ENCODE results near the gene MVD. TPM values are rescaled to one million over a fixed set of nuclear protein-coding genes. Genes with fewer than 3 reads are reported as not detected.

MVD gene
- total RNA-seq, 4 donors from 2014 or later: 27.0 to 32.4 (median 29.3) TPM

DNA sequence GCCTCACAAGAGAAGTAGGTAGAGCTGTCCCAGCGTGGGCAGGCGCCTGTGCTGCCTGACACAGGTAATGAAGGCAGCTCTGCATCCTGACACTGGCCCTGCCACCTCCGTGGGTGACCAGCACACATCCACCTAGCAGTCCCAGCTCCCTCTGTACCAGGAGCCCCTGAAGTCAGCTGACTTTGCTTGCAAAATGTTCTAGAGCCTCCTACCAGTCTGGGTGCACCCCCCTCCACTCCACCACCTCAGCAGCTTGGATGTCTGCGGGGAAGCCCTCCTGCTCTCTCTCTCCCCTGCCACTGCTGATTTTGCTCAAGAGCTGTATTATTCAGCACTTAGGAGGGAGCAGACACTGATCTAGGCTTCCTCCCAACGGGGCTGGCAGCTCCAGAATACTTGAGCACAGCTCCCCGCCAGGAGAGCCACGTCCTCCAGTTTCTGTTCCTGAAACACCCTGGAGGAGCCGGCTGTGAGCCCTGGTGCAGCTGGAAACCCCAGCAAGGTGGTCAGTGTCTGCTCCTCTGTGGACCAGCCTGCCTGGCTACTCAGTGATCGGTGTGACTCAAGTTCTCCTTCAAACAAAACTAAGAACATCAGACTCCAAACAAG, 42.3 kb upstream of the MVD start:
- intact Hi-C loops (cut with DNase I): loop anchor here (5.0 kb wide), 1 partner anchor 43 kb away; the partner anchor contains the start of gene MVD
- no peak for TF ChIP-seq POLR2AphosphoS5 (IDR thresholded peaks at IDR 0.05)
- no peak for TF ChIP-seq EP300 (IDR thresholded peaks at IDR 0.05)
- TF ChIP-seq POLR2A (IDR thresholded peaks at IDR 0.05; ENCODE audit: low read depth): no peak
- TF ChIP-seq, protein P1, sequence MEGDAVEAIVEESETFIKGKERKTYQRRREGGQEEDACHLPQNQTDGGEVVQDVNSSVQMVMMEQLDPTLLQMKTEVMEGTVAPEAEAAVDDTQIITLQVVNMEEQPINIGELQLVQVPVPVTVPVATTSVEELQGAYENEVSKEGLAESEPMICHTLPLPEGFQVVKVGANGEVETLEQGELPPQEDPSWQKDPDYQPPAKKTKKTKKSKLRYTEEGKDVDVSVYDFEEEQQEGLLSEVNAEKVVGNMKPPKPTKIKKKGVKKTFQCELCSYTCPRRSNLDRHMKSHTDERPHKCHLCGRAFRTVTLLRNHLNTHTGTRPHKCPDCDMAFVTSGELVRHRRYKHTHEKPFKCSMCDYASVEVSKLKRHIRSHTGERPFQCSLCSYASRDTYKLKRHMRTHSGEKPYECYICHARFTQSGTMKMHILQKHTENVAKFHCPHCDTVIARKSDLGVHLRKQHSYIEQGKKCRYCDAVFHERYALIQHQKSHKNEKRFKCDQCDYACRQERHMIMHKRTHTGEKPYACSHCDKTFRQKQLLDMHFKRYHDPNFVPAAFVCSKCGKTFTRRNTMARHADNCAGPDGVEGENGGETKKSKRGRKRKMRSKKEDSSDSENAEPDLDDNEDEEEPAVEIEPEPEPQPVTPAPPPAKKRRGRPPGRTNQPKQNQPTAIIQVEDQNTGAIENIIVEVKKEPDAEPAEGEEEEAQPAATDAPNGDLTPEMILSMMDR (IDR thresholded peaks at IDR 0.05): no peak
- H3K4me1 ChIP-seq: peaks cover 54 to 79% (median 73%) of the 10 kb centered on the region in 4 donors

DNA sequence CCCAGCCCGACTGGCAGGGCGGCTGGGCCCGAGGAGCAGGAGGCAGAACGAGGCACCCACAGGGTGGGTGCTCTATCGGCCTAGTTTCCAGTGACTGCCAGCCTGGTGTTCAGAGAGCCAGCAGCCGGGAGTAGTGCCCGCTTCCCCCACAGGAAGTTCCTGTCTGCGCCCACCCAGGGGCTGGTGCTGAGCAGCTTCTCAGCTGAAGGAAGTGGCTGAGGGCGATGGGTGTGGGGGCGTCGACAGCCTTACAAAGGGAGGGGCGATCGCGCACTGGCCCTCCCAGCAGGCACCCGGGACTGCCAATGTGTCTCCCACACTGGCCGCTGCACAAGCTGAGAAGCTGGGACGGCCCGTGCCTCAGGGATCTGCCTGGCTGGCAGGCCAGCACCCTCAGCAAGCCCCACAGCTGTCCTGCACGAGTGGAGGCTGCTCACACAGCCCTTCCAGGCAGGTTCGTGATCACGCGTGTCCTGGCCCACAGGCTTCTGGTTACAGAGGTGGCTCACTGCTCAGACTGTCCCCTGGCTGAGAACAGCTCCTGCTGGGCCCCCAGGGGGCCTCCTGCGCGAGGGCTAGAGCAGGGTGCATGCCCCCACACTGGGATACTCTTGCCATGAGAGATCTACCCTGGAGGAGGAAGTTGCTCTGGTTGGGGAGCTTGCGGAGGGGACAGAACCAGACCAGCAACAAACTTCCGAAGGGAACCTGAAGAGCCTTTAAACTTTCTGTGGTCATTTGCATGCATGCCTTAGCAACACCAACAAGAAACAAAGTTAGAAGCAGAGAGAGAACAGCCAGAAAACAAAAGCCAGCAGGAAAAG, 40.8 kb upstream of the MVD start:
- intact Hi-C loops (cut with DNase I): no loop called here
- Histone ChIP-seq H3K36me3 (peaks cover 0 to 43% (median 26%) of the 10 kb centered on the region in 4 donors), H3K9me3 (no peaks in the 10 kb centered on the region), H3K27me3 (no peaks in the 10 kb centered on the region), H3K27ac (replicated peaks in 1 of 4) (peak overlapping the region; percentile 43 to 94 (median 62)), H3K4me3 (peak overlapping the region in 3 of 4 donors; percentile 4 to 27 (median 7)), H3K4me1 (peaks cover 54 to 80% (median 78%) of the 10 kb centered on the region in 4 donors)
- 70% methylated on average over 7 of the region's 26 CpGs for WGBS
- no peak for DNase-seq (ENCODE audit: extremely low spot score)
- no peak for TF ChIP-seq EP300 (IDR thresholded peaks at IDR 0.05)
- no peak for TF ChIP-seq POLR2AphosphoS5 (IDR thresholded peaks at IDR 0.05)
- TF ChIP-seq, protein P1 (IDR thresholded peaks at IDR 0.05): no peak
- no peak for TF ChIP-seq POLR2A (IDR thresholded peaks at IDR 0.05; ENCODE audit: low read depth)

More for the DNA sequence above, 42.3 kb upstream of the MVD start:
- H3K27ac ChIP-seq (replicated peaks in 1 of 4): peak overlapping the region; percentile 83 to 94 (median 88)
- no peak for DNase-seq (ENCODE audit: extremely low spot score)
- H3K27me3 ChIP-seq: no peaks in the 10 kb centered on the region
- whole genome bisulfite sequencing: 28% methylated on average over 9 of the region's 9 CpGs
- H3K4me3 ChIP-seq: peak overlapping the region; percentile 82 to 99 (median 92)
- no peaks in the 10 kb centered on the region for H3K9me3 ChIP-seq
- H3K36me3 ChIP-seq: peaks cover 0 to 35% (median 18%) of the 10 kb centered on the region in 4 donors

DNA sequence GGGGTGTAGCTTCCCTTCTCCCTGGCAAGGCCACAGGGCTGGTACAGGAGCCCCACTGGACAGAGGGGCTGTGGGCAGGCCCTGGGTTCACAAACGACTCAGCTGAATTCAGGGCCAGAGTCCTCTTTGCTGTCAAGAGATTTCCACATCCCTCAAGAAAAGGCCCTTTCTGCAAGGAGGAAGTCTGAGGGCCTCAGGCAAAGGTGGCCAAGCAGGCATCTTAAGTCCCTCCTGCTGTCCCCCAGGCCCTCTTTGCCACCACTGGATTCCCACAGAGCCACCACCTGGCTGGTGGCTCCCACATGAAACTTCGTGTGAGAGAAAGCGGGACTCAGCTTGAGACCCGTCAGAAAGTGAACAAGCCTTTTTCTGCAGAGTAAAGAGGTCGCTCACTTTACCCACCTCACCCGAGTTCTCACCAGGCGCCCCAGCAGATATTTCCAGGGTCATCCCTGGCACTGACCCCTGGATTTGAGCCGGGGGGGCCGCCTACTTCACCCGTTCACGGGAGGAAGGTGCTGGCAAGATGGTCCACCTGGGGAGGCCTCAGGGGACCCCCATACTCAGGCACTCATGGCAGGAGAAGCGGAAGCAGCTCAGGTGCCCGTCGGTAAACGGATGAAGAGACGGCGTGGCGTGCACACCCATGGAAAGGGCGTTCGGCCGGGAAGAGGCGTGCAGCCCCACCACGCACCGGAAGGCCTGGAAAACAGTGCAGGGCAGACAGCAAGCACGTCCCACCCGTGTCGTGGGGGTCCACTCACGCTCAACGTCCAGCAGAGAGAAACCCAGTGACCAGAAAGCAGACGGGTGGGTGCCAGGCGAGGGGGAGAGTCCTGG, 39.7 kb upstream of the MVD start:
- no peak for TF ChIP-seq POLR2AphosphoS5 (IDR thresholded peaks at IDR 0.05)
- TF ChIP-seq, protein P1 (IDR thresholded peaks at IDR 0.05): no peak
- no peak for TF ChIP-seq POLR2A (IDR thresholded peaks at IDR 0.05; ENCODE audit: low read depth)
- TF ChIP-seq EP300 (IDR thresholded peaks at IDR 0.05): no peak
- Histone ChIP-seq H3K4me1 (peaks cover 54 to 72% (median 68%) of the 10 kb centered on the region in 4 donors), H3K27ac (replicated peaks in 1 of 4) (peak overlapping the region in 3 of 4 donors; percentile 46 to 66 (median 63)), H3K27me3 (no peaks in the 10 kb centered on the region), H3K9me3 (no peaks in the 10 kb centered on the region), H3K4me3 (peak overlapping the region in 2 of 4 donors; percentile 4), H3K36me3 (peaks cover 11 to 54% (median 37%) of the 10 kb centered on the region in 4 donors)
- intact Hi-C loops (cut with DNase I): no loop called here
- no peak for DNase-seq (ENCODE audit: extremely low spot score)
- 79% methylated on average over 15 of the region's 31 CpGs for WGBS

DNA sequence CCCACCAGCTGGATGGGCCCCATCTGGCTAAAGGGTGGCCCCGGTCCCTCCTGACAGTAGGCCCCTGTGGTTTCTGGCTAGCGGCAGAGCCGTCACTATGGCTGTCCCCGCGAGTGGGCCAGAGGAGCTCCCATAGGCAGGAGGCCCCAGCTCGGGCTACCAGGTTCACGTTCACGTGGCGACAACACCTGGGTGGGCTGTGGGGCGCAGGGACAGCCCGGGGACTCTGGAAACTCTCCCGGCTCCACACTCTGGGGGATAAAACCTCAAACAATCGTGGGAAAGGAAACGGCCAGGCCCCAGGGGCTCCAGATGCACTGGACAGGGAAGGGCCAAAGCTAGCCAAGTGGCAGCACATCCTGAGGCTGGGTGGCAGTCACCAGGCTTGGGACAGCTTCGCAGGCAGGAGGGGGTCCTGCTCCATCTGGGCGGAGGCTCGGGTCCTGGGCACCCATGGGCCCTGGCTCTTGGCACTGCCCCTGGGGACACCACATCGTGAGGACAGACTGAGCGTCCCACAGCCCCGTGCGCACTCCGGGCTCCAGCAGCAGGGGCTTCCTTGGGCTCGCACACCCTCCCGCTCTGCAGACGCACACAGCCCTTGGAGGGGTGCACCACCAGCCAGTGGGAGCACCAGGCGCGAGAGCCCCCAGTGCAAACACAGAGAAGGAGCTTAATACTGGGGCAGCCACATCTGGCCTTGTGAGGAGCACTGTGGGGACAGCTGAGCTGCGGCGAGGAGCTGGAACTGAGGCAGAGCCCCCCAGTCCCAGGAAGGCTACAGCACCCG, 38.9 kb upstream of the MVD start:
- Histone ChIP-seq H3K4me3 (peak overlapping the region in 2 of 4 donors; percentile 9 to 18), H3K36me3 (peaks cover 19 to 63% (median 45%) of the 10 kb centered on the region in 4 donors), H3K27me3 (no peaks in the 10 kb centered on the region), H3K9me3 (no peaks in the 10 kb centered on the region), H3K4me1 (peaks cover 47 to 64% (median 60%) of the 10 kb centered on the region in 4 donors), H3K27ac (replicated peaks in 1 of 4) (peak overlapping the region; percentile 34 to 63 (median 47))
- TF ChIP-seq, protein P1 (IDR thresholded peaks at IDR 0.05): no peak
- TF ChIP-seq EP300 (IDR thresholded peaks at IDR 0.05) (no peak), POLR2AphosphoS5 (IDR thresholded peaks at IDR 0.05) (no peak), POLR2A (IDR thresholded peaks at IDR 0.05; ENCODE audit: low read depth) (no peak)
- WGBS: 66% methylated on average over 22 of the region's 30 CpGs
- DNase-seq (ENCODE audit: extremely low spot score): no peak
- intact Hi-C loops (cut with DNase I): no loop called here
